Karpas-422 (cell line): ENCODE data around the gene C1QTNF1. TPM values are rescaled to one million over a fixed set of nuclear protein-coding genes. Genes with fewer than 3 reads are reported as not detected.

Experiments
- DNase-seq: peaks from one replicate; pipeline ENCODE4 v3.0.0-alpha.2; 2015
- H2AFZ ChIP-seq: fragments of 200-600 bp; sonication (generic); 2 replicates; pipeline ENCODE4 v1.6.1; 2014; ENCODE audit warnings: antibody characterized with exemption, low read length, mixed read lengths
- H3K27ac ChIP-seq: fragments of 200-600 bp; sonication (generic); 2 replicates; pipeline ENCODE4 v1.5.1; 2014; ENCODE audit warnings: mild to moderate bottlenecking, low read length, moderate library complexity
- H3K27me3 ChIP-seq: fragments of 200-600 bp; sonication (generic); 2 replicates; pipeline ENCODE4 v1.6.1; 2014; ENCODE audit warnings: low read length, mixed read lengths
- H3K36me3 ChIP-seq: fragments of 200-600 bp; sonication (generic); 2 replicates; pipeline ENCODE4 v1.6.1; 2014; ENCODE audit warnings: low read length, mixed read lengths; ENCODE audit not compliant: insufficient read depth
- H3K4me1 ChIP-seq: fragments of 200-600 bp; sonication (generic); 2 replicates; pipeline ENCODE4 v1.6.1; 2014; ENCODE audit warnings: mild to moderate bottlenecking, low read length, mixed read lengths
- H3K4me2 ChIP-seq: fragments of 200-600 bp; sonication (generic); 2 replicates; pipeline ENCODE4 v1.6.1; 2014; ENCODE audit warnings: low read length, low read depth, mild to moderate bottlenecking; ENCODE audit not compliant: poor library complexity, severe bottlenecking
- H3K4me3 ChIP-seq: fragments of 200-600 bp; sonication (generic); 2 replicates; pipeline ENCODE4 v1.5.1; 2014; ENCODE audit warnings: mild to moderate bottlenecking, antibody characterized with exemption, low read length, mixed read lengths
- H3K79me2 ChIP-seq: fragments of 200-600 bp; sonication (generic); 2 replicates; pipeline ENCODE4 v1.6.1; 2014; ENCODE audit warnings: mild to moderate bottlenecking, low read length, mixed read lengths
- H3K9ac ChIP-seq: fragments of 200-600 bp; sonication (generic); 2 replicates; pipeline ENCODE4 v1.6.0; 2014; ENCODE audit warnings: low read length
- H3K9me2 ChIP-seq: fragments of 200-600 bp; sonication (generic), shearing (Covaris generic); replicated peaks from 2 replicates; pipeline ENCODE4 v1.6.0; 2014; ENCODE audit warnings: mild to moderate bottlenecking, low read length, moderate library complexity; ENCODE audit not compliant: insufficient read depth
- H3K9me3 ChIP-seq: fragments of 300-700, 200-600 bp; sonication (generic); 2 replicates; pipeline ENCODE4 v1.6.1; 2014; ENCODE audit warnings: low read length, mixed read lengths
- H4K20me1 ChIP-seq: fragments of 200-600 bp; sonication (generic); 2 replicates; pipeline ENCODE4 v1.6.1; 2014; ENCODE audit warnings: mild to moderate bottlenecking, antibody characterized with exemption, low read length, low read depth; ENCODE audit not compliant: insufficient read depth
- total RNA-seq: library from RNA; depleted of rRNA; stranded (reverse); fragments of >200 nt; shearing (Covaris generic); gene quantifications from 2 replicates; pipeline ENCODE4 v1.2.3, GENCODE V29; 2014; ENCODE audit warnings: low replicate concordance

C1QTNF1 gene
- total RNA-seq, 1 experiment from 2014 or later: not detected

- no peak for DNase-seq
- Histone ChIP-seq H3K9me2 (no peaks in the 10 kb centered on the region), H3K27me3 (no peaks in the 10 kb centered on the region), H3K4me3 (no peak overlapping the region), H3K9me3 (no peaks in the 10 kb centered on the region), H3K9ac (no peak overlapping the region), H3K4me1 (no peaks in the 10 kb centered on the region), H2AFZ (no peak overlapping the region), H3K79me2 (no peaks in the 10 kb centered on the region), H3K36me3 (no peaks in the 10 kb centered on the region), H3K4me2 (no peak overlapping the region), H4K20me1 (no peaks in the 10 kb centered on the region; the same call in 1 of the 2 replicates), H3K27ac (no peak overlapping the region)
These were observed 1.4 kb upstream of the C1QTNF1 start for GRCh38 chr17:79022507-79022991.

DNA sequence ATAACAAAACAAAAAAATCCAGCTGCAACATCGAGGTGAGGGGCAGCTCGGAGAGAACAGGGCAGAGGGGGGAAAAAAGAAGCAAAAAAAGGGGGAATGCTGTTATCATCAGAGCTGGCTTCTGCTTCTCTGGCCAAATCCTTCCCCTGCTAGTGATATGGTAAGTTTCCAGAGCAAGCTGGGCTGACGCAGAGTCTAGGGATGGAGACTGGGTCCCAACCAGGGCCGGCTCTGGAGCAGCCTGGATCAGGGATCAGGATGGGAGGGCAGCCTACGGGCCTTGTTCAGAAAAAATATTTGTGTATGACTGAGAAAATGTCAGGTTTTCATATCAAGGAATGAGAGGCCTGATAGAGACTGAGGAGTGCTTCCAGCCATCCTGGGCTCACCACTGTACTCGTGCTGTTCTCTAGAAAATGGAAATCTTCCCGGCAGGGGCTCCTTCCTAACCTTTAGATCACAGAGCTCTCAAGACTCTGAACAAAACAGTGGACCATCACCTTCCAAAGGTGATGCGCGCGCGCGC is 726 bp upstream of the C1QTNF1 start:
- no peak overlapping the region for H2AFZ ChIP-seq
- H3K9me2 ChIP-seq: no peaks in the 10 kb centered on the region
- no peaks in the 10 kb centered on the region for H3K27me3 ChIP-seq
- no peaks in the 10 kb centered on the region for H3K9me3 ChIP-seq
- H3K9ac ChIP-seq: no peak overlapping the region
- no peaks in the 10 kb centered on the region for H3K79me2 ChIP-seq
- no peaks in the 10 kb centered on the region; the same call in 1 of the 2 replicates for H4K20me1 ChIP-seq
- H3K27ac ChIP-seq: no peak overlapping the region
- no peak for DNase-seq
- H3K36me3 ChIP-seq: no peaks in the 10 kb centered on the region
- H3K4me2 ChIP-seq: no peak overlapping the region
- no peak overlapping the region for H3K4me3 ChIP-seq
- no peaks in the 10 kb centered on the region for H3K4me1 ChIP-seq

- Histone ChIP-seq H2AFZ (no peak overlapping the region), H3K9ac (no peak overlapping the region), H3K36me3 (no peaks in the 10 kb centered on the region), H3K4me1 (no peaks in the 10 kb centered on the region), H3K27me3 (no peaks in the 10 kb centered on the region), H3K79me2 (no peaks in the 10 kb centered on the region), H3K4me2 (no peak overlapping the region), H3K9me3 (no peaks in the 10 kb centered on the region), H4K20me1 (no peaks in the 10 kb centered on the region; the same call in 1 of the 2 replicates), H3K4me3 (no peak overlapping the region), H3K9me2 (no peaks in the 10 kb centered on the region), H3K27ac (no peak overlapping the region)
- DNase-seq: no peak
These were observed 1.1 kb downstream of the C1QTNF1 start for GRCh38 chr17:79024901-79025737.

GRCh38 chr17:79026376-79027273 is 2.7 kb downstream of the C1QTNF1 start:
- H2AFZ ChIP-seq: no peak overlapping the region
- no peaks in the 10 kb centered on the region for H3K79me2 ChIP-seq
- H3K9ac ChIP-seq: no peak overlapping the region
- H3K4me3 ChIP-seq: no peak overlapping the region
- H3K27me3 ChIP-seq: no peaks in the 10 kb centered on the region
- H3K27ac ChIP-seq: no peak overlapping the region
- no peak overlapping the region for H3K4me2 ChIP-seq
- H3K9me3 ChIP-seq: no peaks in the 10 kb centered on the region
- no peaks in the 10 kb centered on the region for H3K9me2 ChIP-seq
- DNase-seq: no peak
- H3K4me1 ChIP-seq: no peaks in the 10 kb centered on the region
- H4K20me1 ChIP-seq: no peaks in the 10 kb centered on the region; the same call in 1 of the 2 replicates
- H3K36me3 ChIP-seq: no peaks in the 10 kb centered on the region

GRCh38 chr17:79027274-79027924 is 3.4 kb downstream of the C1QTNF1 start:
- no peaks in the 10 kb centered on the region for H3K9me3 ChIP-seq
- H3K4me1 ChIP-seq: no peaks in the 10 kb centered on the region
- no peak overlapping the region for H3K9ac ChIP-seq
- no peak overlapping the region for H3K4me2 ChIP-seq
- no peak overlapping the region for H3K4me3 ChIP-seq
- H3K27ac ChIP-seq: no peak overlapping the region
- H3K27me3 ChIP-seq: no peaks in the 10 kb centered on the region
- no peaks in the 10 kb centered on the region for H3K36me3 ChIP-seq
- no peak for DNase-seq
- no peaks in the 10 kb centered on the region; the same call in 1 of the 2 replicates for H4K20me1 ChIP-seq
- H3K79me2 ChIP-seq: no peaks in the 10 kb centered on the region
- H3K9me2 ChIP-seq: no peaks in the 10 kb centered on the region
- no peak overlapping the region for H2AFZ ChIP-seq

DNA sequence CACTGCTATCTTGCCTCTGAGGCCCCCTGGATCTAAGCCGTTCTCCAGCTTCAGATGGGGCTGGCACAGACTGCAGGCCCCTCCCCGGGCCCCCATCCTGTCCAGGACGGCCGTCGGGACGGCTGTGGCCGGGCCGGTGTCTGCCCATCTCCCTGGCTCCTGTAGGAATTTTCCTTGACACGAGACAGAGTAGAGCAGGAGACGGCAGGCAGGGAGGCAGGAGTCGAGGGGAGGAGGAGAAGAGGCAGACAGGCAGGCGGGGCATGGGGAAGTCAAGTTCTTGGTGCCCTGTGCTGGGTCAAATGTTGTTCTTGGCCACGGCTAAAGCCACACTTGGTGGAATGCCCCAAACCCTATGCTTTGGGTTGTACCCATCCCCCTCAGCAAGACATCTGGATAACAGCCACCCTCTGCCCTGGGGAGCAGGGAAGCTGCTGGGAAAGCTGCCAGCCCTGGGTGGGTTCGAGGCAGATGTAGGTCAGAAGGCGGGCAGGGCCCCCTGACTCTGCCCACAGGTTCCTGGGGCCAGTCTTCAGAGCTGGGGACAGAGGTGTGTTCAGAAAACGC is 4.0 kb downstream of the C1QTNF1 start:
- no peak overlapping the region for H3K4me3 ChIP-seq
- no peak for DNase-seq
- H3K9ac ChIP-seq: no peak overlapping the region
- H3K4me1 ChIP-seq: no peaks in the 10 kb centered on the region
- H3K36me3 ChIP-seq: no peaks in the 10 kb centered on the region
- no peak overlapping the region for H3K4me2 ChIP-seq
- no peaks in the 10 kb centered on the region for H3K27me3 ChIP-seq
- H3K9me2 ChIP-seq: no peaks in the 10 kb centered on the region
- H4K20me1 ChIP-seq: no peaks in the 10 kb centered on the region
- no peaks in the 10 kb centered on the region for H3K9me3 ChIP-seq
- no peak overlapping the region for H3K27ac ChIP-seq
- no peaks in the 10 kb centered on the region for H3K79me2 ChIP-seq
- no peak overlapping the region for H2AFZ ChIP-seq

DNA sequence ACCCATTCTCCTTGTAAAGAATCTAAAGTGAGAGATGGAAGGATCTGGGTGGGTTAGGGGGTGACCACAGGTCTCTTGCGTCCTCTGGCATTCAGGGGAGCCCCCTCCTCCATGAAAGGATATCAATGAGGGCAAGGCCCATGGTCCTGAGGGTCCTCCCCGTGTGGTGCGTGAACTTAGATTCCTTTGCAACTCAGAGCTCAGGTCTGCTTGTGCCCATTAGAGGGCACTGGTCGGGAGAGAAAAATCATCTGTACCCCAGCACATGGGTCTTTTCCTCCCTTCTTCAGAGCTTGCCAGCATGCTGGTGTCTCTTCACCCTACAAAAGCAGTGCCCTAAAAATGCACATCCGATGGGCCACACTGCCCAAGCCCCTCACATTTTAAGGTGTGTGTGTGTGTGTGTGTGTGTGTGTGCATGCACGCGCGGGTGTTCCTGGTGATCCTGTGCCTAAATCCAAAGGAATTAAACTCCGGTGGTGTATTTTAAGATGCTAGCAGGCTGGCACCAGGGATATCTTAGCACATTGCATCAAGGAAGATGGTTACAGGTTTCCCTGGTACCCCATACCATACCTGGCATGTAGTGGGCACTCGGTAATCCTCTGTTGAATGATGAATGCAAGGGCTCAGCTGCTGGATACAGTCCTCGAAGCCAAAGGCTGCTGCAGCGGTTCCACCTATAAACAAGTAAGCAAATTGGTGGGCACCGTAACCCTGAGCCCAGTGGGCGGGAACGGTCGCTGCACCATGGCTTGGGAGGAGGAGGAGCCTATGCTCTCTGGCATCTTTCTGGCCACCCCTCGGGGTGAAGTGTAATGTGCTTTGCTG is 4.7 kb downstream of the C1QTNF1 start:
- Histone ChIP-seq H3K36me3 (no peaks in the 10 kb centered on the region), H3K9me2 (no peaks in the 10 kb centered on the region), H3K27me3 (no peaks in the 10 kb centered on the region), H2AFZ (no peak overlapping the region), H3K9me3 (no peaks in the 10 kb centered on the region), H3K9ac (no peak overlapping the region), H3K79me2 (no peaks in the 10 kb centered on the region), H3K4me2 (no peak overlapping the region), H3K4me1 (no peaks in the 10 kb centered on the region), H3K4me3 (no peak overlapping the region), H4K20me1 (no peaks in the 10 kb centered on the region), H3K27ac (no peak overlapping the region)
- DNase-seq: no peak
